Measurements from ENCODE around the gene RNF17. TPM values are rescaled to one million over a fixed set of nuclear protein-coding genes. Genes with fewer than 3 reads are reported as not detected.

Gene RNF17
- not detected in 2 replicates for total RNA-seq

GRCh38 chr13:24763596-24764275, at the start of gene RNF17:
RNF17 (plus strand) TSS chr13:24764169; CDS start chr13:24764204, 35 bp downstream.

Other genes starting within 250 kb of the RNF17 start
- not detected in 2 replicates for gene ATP12A, start 83.8 kb upstream of the RNF17 start, total RNA-seq